LoVo (cell line): ENCODE measurements around the gene PLEKHG5.
"Not testable (repeated sequence)": the region's sequence is repeated elsewhere in the genome, so short reads cannot be mapped to it uniquely, and the experiment has no call there.

Source experiments
- DNase-seq: peaks from one replicate; pipeline ENCODE4 v3.0.0-alpha.2; 2016; ENCODE audit warnings: low spot score

Gene PLEKHG5

GRCh38 chr1:6463120-6463412, 28.4 kb downstream of the PLEKHG5 start:
- no peak for DNase-seq

- DNase-seq: no peak
Measured at GRCh38 chr1:6462412-6463119, 28.9 kb downstream of the PLEKHG5 start.

- DNase-seq: no peak
Measured at GRCh38 chr1:6461538-6462411, 29.7 kb downstream of the PLEKHG5 start.

GRCh38 chr1:6461051-6461530, 30.4 kb downstream of the PLEKHG5 start:
- no peak for DNase-seq

- DNase-seq: no peak
Measured at GRCh38 chr1:6460301-6461050, 31.0 kb downstream of the PLEKHG5 start.

- DNase-seq: no peak
Measured at GRCh38 chr1:6459850-6460265, 31.6 kb downstream of the PLEKHG5 start.

GRCh38 chr1:6456800-6457466, 34.5 kb downstream of the PLEKHG5 start:
- no peak for DNase-seq

- not testable (repeated sequence) for DNase-seq
Measured at GRCh38 chr1:6455752-6456520, 35.5 kb downstream of the PLEKHG5 start.

GRCh38 chr1:6454856-6455751, 36.4 kb downstream of the PLEKHG5 start:
- no peak for DNase-seq

- not testable (repeated sequence) for DNase-seq
Measured at GRCh38 chr1:6453895-6454855, 37.3 kb downstream of the PLEKHG5 start.

GRCh38 chr1:6450943-6451373, 40.5 kb downstream of the PLEKHG5 start:
- DNase-seq: no peak

- not testable (repeated sequence) for DNase-seq
Measured at GRCh38 chr1:6450486-6450885, 41.0 kb downstream of the PLEKHG5 start.

- no peak for DNase-seq
Measured at GRCh38 chr1:6450005-6450450, 41.4 kb downstream of the PLEKHG5 start.

- DNase-seq: no peak
Measured at GRCh38 chr1:6448749-6449631, 42.5 kb downstream of the PLEKHG5 start.

GRCh38 chr1:6447818-6448748, 43.4 kb downstream of the PLEKHG5 start:
- DNase-seq: no peak

- DNase-seq: no peak
Measured at GRCh38 chr1:6447016-6447817, 44.2 kb downstream of the PLEKHG5 start.
